Non-pigmented ciliary epithelial cell (primary cell): ENCODE data around the gene PSMG4.

Experiments used
- DNase-seq: peaks from one replicate; pipeline ENCODE4 v3.0.0-alpha.2; 2010; ENCODE audit warnings: low read depth

PSMG4 gene

DNA sequence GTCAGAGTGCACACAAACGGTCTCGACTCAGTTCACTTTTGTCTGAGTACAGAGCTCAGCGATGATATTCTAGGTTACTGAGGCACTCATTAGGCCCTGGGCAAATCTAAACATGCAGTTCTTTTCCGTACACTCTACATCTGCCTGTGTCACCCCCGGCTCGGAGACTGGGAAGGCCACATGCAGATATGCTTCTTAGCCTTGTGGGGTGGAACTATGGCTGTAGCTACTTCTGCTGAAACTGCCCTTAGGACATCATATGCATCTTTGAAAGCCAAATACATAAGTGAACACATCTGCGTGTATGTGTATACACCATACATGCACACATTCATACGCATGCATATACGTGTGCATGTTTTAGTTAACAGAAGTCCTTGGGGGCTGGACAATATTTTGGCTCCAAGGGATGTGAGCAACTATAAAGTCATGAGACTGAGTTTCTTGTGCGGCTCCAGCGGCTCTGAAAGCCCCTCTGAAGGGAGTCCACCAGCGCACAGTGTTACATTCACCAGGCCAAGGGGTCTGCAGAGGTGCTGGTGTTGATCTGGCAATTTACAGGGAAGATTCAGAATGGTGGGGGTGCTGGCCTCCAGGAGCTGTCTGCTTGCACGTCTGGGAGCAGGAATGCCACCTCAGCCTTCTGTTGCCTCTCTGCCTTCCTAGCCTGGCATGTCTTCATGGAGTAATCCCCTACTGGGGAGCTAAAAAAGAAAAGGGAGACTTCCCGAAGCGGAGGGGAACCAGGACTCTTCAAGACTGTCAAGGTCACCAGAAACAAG, 31.6 kb downstream of the PSMG4 start:
- no peak for DNase-seq

GRCh38 chr6:3290931-3291211, 32.1 kb downstream of the PSMG4 start:
- DNase-seq = no peak

GRCh38 chr6:3291346-3291745, 32.6 kb downstream of the PSMG4 start:
- DNase-seq = no peak

DNA sequence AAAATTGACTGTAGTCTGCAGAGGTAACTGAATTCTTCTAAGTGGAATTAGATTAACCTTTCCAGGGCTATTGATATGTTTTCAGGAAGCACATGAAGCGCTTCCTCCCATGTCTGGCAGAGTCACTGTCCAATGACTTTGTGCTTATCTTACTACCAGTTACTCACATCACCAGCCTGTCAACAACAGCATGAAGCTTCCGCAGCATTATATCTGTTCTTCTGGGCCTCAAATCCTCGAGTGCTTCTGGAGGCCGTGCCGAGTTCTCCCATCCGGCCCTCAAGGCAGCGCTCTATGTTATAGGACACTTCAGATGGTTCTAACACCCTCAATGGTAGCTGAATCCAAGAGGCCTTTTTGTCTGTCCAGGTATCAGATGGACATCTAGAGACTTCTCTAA, 33.2 kb downstream of the PSMG4 start:
- DNase-seq = no peak

DNA sequence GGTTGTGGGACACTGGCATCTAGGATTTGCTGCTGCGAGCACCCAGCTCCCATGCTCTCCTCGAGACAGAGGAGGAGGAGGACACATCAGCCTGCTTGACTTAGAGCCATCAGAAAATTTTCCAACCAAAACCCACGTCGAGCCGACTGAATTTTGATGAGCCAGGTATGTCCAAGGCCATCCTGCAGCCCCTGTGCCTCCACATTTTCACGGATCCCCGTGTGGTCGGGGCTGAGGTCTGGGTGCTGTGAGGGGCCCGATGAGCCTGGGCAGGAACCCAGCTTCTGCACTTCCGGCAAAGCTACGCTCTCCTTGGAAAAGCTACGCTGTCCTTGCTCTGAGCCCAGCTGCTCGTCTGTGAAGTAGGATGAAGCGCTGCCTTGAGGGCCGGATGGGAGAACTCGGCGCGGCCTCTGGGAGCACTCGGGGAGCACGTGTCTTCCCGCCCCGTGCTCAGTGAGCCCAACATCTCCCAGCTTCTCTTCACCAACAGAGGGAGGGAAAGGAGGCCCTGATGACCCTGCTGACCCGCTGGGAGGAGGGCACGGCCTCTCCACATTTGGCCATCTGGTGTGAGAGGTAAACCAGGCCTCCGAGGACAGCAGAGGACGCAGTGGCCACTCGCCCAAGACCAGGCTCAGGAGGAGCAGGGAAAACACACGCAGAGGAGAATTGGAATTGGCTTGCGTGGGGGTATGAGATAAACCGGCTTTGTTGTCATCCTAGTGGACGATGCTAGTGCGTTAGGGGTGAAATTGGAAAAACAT, 33.9 kb downstream of the PSMG4 start:
- no peak for DNase-seq

DNA sequence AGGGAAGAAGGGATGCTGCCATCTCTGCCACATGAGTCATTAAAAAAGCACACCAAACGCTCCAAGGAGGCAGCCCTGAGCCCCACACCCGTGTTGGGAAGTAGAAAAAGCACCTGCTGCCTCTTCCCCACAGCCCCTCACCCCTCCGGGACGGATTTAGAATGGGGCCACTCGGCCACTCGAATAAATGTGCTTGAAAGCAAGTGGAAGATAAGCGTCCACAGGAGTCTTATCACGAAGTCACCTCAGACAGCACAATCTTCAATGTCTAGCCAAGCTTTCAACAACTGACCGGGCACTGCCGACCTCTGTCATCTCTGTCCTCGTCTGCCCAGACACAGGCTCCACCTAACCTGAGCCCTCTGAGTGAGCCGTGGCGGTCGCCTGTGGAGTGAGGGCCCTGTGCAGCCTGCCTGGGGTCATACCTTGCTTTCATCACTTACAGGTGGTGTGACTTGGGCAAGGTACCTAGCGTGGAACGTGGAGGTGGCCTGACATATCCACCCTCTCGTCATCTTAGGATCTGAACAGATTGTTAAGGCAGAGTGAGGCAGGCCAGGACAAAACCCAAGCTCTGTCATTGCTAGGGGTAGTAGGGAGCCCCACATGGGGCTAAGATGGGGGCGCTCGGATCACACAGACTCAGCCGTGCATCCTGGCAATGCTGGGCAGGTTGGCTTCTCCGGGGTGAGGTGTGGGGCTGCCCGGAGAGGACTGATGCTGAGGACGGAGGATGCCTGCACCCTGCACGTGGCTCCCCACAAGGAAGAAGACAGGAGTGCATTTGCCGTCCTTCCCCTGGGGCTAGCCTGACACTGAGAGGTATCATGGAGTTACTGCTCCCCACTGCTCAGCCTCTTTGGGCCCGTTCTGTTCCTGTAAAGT, 34.8 kb downstream of the PSMG4 start:
- DNase-seq = no peak

DNA sequence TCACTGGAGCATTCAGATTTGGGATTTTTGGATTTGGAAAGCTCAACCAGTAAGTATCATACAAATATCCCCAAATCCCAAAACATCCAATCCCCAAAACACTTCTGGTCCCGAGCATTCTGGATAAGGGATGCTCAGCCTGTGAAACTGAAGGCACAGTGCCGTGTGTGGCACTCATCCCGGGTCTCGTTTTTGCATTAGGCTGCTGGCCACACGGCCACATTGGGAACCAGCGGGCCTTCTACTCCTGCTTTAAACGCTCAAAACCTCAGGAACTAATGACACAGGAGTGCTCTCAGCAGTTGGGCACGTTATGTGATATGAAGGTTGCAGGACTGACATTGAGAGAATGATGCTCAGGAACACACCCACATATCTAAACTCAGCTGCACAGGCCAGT, 35.6 kb downstream of the PSMG4 start:
- DNase-seq = no peak

- no peak for DNase-seq
Observed at GRCh38 chr6:3294921-3295871, 36.4 kb downstream of the PSMG4 start.

GRCh38 chr6:3296078-3296477, 37.3 kb downstream of the PSMG4 start:
- no peak for DNase-seq

DNA sequence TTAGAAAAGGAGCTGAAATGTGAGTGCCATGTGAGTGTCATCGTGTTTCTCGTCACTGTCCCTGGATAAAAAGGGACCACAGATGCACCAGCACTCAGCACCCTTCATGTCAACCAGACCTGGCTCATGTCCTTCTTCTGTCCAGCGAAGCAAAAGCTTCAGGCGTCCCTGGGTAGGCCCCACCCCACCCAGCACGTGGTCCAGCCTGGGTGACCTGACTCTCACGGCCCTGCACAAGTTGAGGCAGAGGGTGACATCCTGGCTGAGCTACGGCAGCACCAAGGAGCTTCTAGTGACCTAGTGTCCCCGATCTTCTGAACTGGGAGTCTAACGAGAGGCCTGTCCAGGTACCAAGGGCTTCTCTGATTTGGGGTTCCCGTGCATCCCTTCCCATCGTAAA, 37.8 kb downstream of the PSMG4 start:
- no peak for DNase-seq

GRCh38 chr6:3297006-3297405, 38.3 kb downstream of the PSMG4 start:
- DNase-seq = no peak

- DNase-seq = no peak
Observed at GRCh38 chr6:3297909-3298308, 39.2 kb downstream of the PSMG4 start.

GRCh38 chr6:3299221-3299620, 40.5 kb downstream of the PSMG4 start:
- no peak for DNase-seq

GRCh38 chr6:3301506-3301905, 42.8 kb downstream of the PSMG4 start:
- no peak for DNase-seq

- no peak for DNase-seq
Observed at GRCh38 chr6:3303795-3304411, 45.2 kb downstream of the PSMG4 start.

GRCh38 chr6:3304500-3305215, 45.9 kb downstream of the PSMG4 start:
- no peak for DNase-seq

DNA sequence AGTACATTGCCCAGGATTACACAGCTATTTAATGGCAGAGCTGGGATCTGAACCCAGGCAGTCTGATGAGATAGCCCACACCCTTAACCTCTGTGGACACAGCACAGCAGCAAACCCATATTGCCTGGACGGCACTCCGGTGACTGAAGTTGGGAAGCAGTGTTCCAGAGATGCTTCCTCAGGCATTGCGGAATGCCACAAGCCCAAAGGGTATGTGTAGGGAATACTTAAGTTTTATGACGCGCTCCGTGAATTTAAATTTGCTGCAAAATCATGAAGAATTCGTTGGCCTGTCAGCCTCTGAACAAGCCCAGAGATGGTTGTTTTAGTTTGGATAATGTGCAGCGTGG, 46.4 kb downstream of the PSMG4 start:
- DNase-seq = no peak

- DNase-seq = no peak
Observed at GRCh38 chr6:3305831-3306230, 47.1 kb downstream of the PSMG4 start.

DNA sequence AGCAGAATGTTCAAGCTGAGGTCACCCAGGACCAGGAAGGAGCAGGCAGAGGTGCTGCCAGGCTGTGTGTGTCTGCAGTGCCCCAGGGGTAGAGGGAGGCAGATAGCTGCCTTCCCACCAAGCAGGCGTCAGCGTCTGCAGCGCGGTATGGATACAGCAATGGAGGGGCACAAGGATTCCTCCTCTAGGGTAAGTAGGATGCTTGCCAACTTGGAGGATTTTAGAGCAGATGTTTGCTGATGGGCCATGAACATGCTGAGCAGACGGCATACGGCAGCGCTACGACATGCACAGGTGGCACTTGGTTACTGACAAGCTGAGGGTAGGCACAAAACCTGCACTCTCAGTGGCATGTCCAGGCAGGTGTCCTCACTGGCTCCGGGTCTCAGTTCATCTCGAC, 48.1 kb downstream of the PSMG4 start:
- no peak for DNase-seq

DNA sequence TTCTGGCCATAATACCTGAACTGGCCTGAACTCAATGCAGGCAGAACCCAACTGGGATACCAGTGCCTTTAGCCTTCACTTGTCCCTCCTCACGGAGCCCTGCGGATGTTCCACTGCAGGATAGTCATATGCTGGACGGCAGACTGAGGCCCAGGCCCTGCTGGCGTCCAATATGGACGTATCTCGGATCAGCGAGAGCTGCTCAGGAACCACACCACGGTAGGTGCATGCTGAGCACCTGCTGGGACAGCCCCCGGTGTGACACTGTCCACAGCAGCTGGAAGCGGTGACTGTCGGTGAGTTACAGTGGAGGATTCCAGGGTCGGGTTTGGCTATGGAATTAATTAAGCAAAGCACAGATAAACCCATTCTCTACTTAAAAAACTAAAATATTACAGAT, 48.7 kb downstream of the PSMG4 start:
- no peak for DNase-seq

- no peak for DNase-seq
Observed at GRCh38 chr6:3308106-3308505, 49.4 kb downstream of the PSMG4 start.
